ENCODE data around the gene SCFD2.

DNA sequence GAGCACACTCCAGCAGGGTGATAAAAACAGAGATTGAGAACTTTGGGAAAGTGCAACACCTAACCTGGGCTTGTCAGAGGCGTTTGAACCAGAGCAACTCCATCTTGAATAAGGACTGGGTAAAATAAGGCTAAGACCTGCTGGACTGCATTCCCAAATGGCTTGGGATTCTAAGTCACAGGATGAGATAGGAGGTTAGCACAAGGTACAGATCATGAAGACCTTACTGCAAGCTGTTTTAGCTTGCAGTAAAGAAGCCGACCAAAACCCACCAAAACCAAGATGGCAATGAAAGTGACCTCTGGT lies 43.9 kb downstream of the SCFD2 start:
- TF ChIP-seq TARDBP (IDR thresholded peaks at IDR 0.05) (no peak), ARNT (IDR thresholded peaks at IDR 0.05) (no peak), L3MBTL2 (conservative IDR thresholded peaks at IDR 0.05) (no peak), FOXM1 (IDR thresholded peaks at IDR 0.05; ENCODE audit: borderline replicate concordance) (no peak), SP1 (IDR thresholded peaks at IDR 0.05) (no peak), PKNOX1 (IDR thresholded peaks at IDR 0.05) (no peak), SUZ12 (IDR thresholded peaks at IDR 0.05) (no peak), BHLHE40 (IDR thresholded peaks at IDR 0.05; ENCODE audit: borderline replicate concordance) (no peak), ZNF384 (IDR thresholded peaks at IDR 0.05) (no peak), CTBP1 (IDR thresholded peaks at IDR 0.05; ENCODE audit: borderline replicate concordance) (no peak), FOXA1 (IDR thresholded peaks at IDR 0.05) (no peak)
